Loucy (cell line): ENCODE results near the gene OSBPL7.

Experiments used
- H2AFZ ChIP-seq: fragments of 200-600 bp; sonication (generic); 2 replicates; pipeline ENCODE4 v1.6.0; 2016; ENCODE audit warnings: antibody characterized with exemption, mild to moderate bottlenecking, low read length, moderate library complexity
- H3F3A ChIP-seq: fragments of 200-600 bp; 2 replicates; pipeline ENCODE4 v1.6.0; 2016; ENCODE audit warnings: antibody characterized with exemption, low read depth, mild to moderate bottlenecking
- H3K27me3 ChIP-seq: fragments of 200-600 bp; sonication (generic); 2 replicates; pipeline ENCODE4 v1.6.1; 2014; ENCODE audit warnings: low read length, mild to moderate bottlenecking; ENCODE audit not compliant: insufficient read depth, poor library complexity, severe bottlenecking
- H3K36me3 ChIP-seq: fragments of 200-600 bp; sonication (generic); 2 replicates; pipeline ENCODE4 v1.6.1; 2016; ENCODE audit warnings: low read length; ENCODE audit not compliant: insufficient read depth
- H3K4me1 ChIP-seq: fragments of 200-600 bp; sonication (generic); 2 replicates; pipeline ENCODE4 v1.5.1; 2014; ENCODE audit warnings: low read length, mild to moderate bottlenecking; ENCODE audit not compliant: insufficient read depth, poor library complexity, severe bottlenecking
- H3K4me2 ChIP-seq: fragments of 200-600 bp; sonication (generic); 2 replicates; pipeline ENCODE4 v1.6.0; 2014; ENCODE audit warnings: antibody characterized with exemption, low read length, low read depth, mild to moderate bottlenecking; ENCODE audit not compliant: poor library complexity, severe bottlenecking
- H3K4me3 ChIP-seq: fragments of 200-600 bp; sonication (generic); 2 replicates; pipeline ENCODE4 v1.5.1; 2014; ENCODE audit warnings: low read length, mild to moderate bottlenecking, mixed read lengths; ENCODE audit not compliant: poor library complexity, severe bottlenecking
- H3K79me2 ChIP-seq: fragments of 200-600 bp; sonication (generic); 2 replicates; pipeline ENCODE4 v1.6.1; 2014; ENCODE audit warnings: low read length; ENCODE audit not compliant: insufficient read depth
- H3K9ac ChIP-seq: fragments of 200-600 bp; sonication (generic); 2 replicates; pipeline ENCODE4 v1.6.0; 2014; ENCODE audit warnings: mild to moderate bottlenecking, low read depth, low read length, moderate library complexity; ENCODE audit not compliant: poor library complexity, severe bottlenecking
- H3K9me2 ChIP-seq: fragments of 200-600 bp; sonication (generic); replicated peaks from 2 replicates; pipeline ENCODE4 v1.6.1; 2016; ENCODE audit warnings: low read depth, low read length, mixed read lengths
- H3K9me3 ChIP-seq: fragments of 200-600 bp; sonication (generic); 2 replicates; pipeline ENCODE4 v1.6.1; 2014; ENCODE audit warnings: mild to moderate bottlenecking, antibody characterized with exemption, low read length, low read depth; ENCODE audit not compliant: insufficient read depth
- H4K20me1 ChIP-seq: fragments of 200-600 bp; sonication (generic); 2 replicates; pipeline ENCODE4 v1.6.0; 2014; ENCODE audit warnings: antibody characterized with exemption, low read length, mild to moderate bottlenecking; ENCODE audit not compliant: insufficient read depth, poor library complexity, severe bottlenecking
- EZH2phosphoT487 ChIP-seq: fragments of 200-600 bp; IDR thresholded peaks from 2 replicates; pipeline ENCODE4 v1.6.1; 2018; ENCODE audit warnings: antibody characterized with exemption, mild to moderate bottlenecking, moderate library complexity, borderline replicate concordance
- TF ChIP-seq, protein P1 (sequence below): fragments of 200-600 bp; sonication (generic); conservative IDR thresholded peaks from 2 replicates; pipeline ENCODE4 v1.5.1; 2014; ENCODE audit warnings: mild to moderate bottlenecking, antibody characterized with exemption, low read length

OSBPL7 gene

DNA sequence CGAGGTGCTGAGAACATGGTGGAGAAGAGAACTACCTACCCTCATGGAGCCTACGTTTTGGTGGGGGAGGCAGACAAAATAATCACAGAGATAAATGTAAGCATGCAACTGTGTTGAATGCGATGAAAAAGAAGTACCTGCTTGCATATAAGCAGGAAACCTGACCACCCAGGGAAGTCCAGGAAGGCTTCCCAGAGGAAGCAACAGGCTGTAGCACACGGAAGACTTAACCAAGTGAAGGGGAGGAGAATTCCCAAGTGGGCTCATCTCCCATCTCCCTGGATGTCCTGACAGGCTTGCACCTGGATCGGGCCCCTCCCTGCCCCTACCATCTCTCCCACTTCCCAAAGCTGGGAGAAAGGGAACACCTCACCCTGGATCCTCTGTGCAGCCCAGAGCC, 17.5 kb upstream of the OSBPL7 start:
- peak overlapping the region; percentile 91 for H3K4me2 ChIP-seq
- H3K9me3 ChIP-seq: no peaks in the 10 kb centered on the region
- H3K27me3 ChIP-seq: no peaks in the 10 kb centered on the region
- H2AFZ ChIP-seq: no peak overlapping the region
- no peaks in the 10 kb centered on the region for H3K36me3 ChIP-seq
- H3K4me1 ChIP-seq: peaks cover 36% of the 10 kb centered on the region
- H3F3A ChIP-seq: no peaks in the 10 kb centered on the region
- peaks cover 19% of the 10 kb centered on the region for H3K79me2 ChIP-seq
- no peaks in the 10 kb centered on the region for H4K20me1 ChIP-seq
- peak overlapping the region; percentile 77 for H3K4me3 ChIP-seq
- H3K9ac ChIP-seq: no peak overlapping the region
- no peak for TF ChIP-seq EZH2phosphoT487
- TF ChIP-seq, protein P1, sequence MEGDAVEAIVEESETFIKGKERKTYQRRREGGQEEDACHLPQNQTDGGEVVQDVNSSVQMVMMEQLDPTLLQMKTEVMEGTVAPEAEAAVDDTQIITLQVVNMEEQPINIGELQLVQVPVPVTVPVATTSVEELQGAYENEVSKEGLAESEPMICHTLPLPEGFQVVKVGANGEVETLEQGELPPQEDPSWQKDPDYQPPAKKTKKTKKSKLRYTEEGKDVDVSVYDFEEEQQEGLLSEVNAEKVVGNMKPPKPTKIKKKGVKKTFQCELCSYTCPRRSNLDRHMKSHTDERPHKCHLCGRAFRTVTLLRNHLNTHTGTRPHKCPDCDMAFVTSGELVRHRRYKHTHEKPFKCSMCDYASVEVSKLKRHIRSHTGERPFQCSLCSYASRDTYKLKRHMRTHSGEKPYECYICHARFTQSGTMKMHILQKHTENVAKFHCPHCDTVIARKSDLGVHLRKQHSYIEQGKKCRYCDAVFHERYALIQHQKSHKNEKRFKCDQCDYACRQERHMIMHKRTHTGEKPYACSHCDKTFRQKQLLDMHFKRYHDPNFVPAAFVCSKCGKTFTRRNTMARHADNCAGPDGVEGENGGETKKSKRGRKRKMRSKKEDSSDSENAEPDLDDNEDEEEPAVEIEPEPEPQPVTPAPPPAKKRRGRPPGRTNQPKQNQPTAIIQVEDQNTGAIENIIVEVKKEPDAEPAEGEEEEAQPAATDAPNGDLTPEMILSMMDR: no peak
- no peaks in the 10 kb centered on the region for H3K9me2 ChIP-seq

DNA sequence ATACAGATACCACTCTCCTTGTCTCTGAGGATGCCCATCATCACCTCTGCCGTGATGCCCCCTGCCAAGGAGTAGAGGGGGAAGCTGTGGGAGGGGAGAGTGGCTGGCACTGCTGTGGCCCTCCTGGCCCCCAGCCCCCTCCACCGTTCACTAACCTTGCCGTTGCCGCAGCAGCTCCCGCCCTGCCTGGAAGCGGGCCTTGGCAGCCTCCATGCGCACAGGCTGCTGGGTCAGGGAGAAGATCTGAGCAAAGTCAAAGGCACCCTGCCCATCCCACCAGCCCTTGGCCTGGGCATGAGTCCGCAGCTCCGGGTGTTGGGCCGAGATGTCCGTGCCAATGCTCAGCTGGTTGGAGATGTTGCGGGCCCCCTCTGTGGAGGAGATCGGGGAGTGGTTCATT, 17.0 kb upstream of the OSBPL7 start:
- no peak overlapping the region for H3K4me3 ChIP-seq
- H3K9ac ChIP-seq: no peak overlapping the region
- H3K9me3 ChIP-seq: no peaks in the 10 kb centered on the region
- H3K4me1 ChIP-seq: peaks cover 36% of the 10 kb centered on the region
- H4K20me1 ChIP-seq: no peaks in the 10 kb centered on the region
- H3K79me2 ChIP-seq: peaks cover 19% of the 10 kb centered on the region
- no peaks in the 10 kb centered on the region for H3K36me3 ChIP-seq
- peak overlapping the region; percentile 91 for H3K4me2 ChIP-seq
- TF ChIP-seq, protein P1: no peak
- TF ChIP-seq EZH2phosphoT487: no peak
- H2AFZ ChIP-seq: no peak overlapping the region
- H3K27me3 ChIP-seq: no peaks in the 10 kb centered on the region
- no peaks in the 10 kb centered on the region for H3F3A ChIP-seq
- no peaks in the 10 kb centered on the region for H3K9me2 ChIP-seq

DNA sequence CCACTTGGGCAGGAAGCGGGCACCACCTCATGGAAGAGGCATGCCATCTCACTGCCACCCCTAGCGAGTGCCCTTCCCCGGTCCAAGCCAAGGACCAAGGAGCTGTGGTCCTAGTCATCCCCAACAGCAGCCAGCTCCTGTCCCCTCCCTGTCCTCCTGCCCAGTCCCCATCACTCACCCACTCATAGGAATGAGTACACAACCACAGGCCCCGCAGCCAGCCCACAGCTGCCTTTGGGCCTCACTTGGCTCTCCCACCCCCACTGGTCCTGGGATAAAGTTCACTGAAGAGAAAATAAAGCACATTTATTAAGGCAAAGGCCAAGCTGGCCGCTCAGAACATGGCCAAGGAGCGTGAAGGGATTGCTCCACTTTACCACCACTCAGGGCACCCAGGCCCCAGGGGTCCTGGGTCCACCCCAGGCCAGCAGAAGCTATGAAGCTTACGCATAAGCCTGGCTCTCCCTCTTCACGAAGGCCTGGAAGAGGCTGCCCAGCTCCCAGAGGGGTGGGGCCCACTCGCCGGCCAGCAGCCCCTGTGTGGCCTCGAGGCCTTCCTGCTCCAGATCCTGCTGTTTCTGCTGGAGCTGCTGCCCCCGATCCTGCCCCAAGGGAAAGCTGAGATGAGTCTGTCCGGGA, 15.9 kb upstream of the OSBPL7 start:
- no peak for TF ChIP-seq EZH2phosphoT487
- TF ChIP-seq, protein P1: no peak
- Histone ChIP-seq H3K9me3 (no peaks in the 10 kb centered on the region), H3F3A (no peaks in the 10 kb centered on the region), H3K79me2 (peaks cover 19% of the 10 kb centered on the region), H3K9ac (no peak overlapping the region), H3K4me1 (peaks cover 32% of the 10 kb centered on the region), H3K4me2 (no peak overlapping the region), H2AFZ (no peak overlapping the region), H4K20me1 (no peaks in the 10 kb centered on the region), H3K36me3 (no peaks in the 10 kb centered on the region), H3K27me3 (no peaks in the 10 kb centered on the region), H3K4me3 (no peak overlapping the region), H3K9me2 (no peaks in the 10 kb centered on the region)
